ENCODE results near the gene LSM5.
A peak's percentile ranks its signal among the peaks of the same experiment; 100 is the strongest.
"Not testable (repeated sequence)": the region's sequence is repeated elsewhere in the genome, so short reads cannot be mapped to it uniquely, and the experiment has no call there.

The LSM5 gene

GRCh38 chr7:32502728-32503127, 12.5 kb upstream of the LSM5 start:
- peak; percentile 49 for DNase-seq

DNA sequence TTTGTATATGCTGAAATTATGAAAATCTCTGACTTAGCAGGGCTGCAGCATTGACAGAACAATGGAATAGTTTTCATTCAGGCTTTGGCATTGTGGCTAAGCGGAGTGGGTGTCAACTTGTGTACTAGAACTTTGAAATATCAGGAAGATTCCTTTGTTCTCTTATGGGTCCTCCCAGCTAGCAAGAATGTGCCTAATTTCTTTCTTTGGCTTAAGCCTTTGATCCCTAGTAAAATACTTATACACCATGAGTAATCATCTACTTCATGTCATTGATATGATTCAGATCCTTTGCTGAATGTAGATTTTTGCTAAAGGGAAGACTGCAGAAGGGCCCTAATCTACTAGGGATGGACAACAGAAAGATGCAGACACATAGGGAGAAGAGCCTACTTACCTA, 11.3 kb upstream of the LSM5 start:
- no peak for DNase-seq

- no peak for DNase-seq
These were observed 10.8 kb upstream of the LSM5 start for GRCh38 chr7:32500922-32501341.

- DNase-seq: not testable (repeated sequence)
These were observed 10.0 kb upstream of the LSM5 start for GRCh38 chr7:32500216-32500615.

GRCh38 chr7:32499755-32500154, 9.6 kb upstream of the LSM5 start:
- DNase-seq: not testable (repeated sequence)

DNA sequence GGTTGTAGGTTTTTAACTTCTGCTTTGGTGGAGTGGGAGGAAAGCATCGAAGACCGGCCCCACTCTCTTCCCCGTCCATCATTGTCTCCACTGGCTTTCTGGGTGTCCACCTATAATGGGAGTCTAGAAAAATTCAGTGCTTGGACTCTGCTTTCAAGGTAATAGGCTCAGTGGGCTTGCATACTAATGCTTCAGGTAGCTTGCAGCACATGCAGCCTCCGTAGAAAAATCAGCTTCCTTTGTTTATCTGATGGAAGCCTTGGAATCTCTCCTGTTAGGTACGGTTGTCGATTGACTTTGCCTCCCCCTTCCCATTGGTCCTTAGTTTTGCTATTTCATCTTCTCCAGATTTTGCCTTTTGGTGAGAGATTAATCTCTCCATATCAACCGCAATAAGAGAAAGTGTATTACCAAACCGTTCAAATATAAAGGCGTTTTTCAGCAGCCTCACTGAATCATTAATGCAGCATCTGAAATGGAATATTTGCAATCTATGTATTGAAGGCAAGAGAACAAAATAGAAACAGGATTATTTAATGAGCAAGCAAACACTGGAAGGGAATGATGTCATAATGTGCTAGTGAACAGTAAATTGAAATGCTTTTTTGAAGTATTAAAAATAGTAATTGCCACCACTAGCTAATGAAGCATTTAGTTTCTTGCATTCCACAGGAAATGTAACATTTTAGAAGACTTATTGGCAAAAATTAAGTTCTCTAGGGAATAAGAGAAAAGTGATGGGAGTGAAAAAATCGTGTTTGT, 6.1 kb upstream of the LSM5 start:
- DNase-seq: no peak

- peak; percentile 99 for DNase-seq
These were observed 5.3 kb upstream of the LSM5 start, which contains the start of gene AVL9 for GRCh38 chr7:32495298-32496051. Gene AVL9, plus strand, starts transcription at chr7:32495489. Its CDS starts 221 bp downstream, at chr7:32495710.

GRCh38 chr7:32494946-32495297, 4.7 kb upstream of the LSM5 start:
- DNase-seq: no peak

DNA sequence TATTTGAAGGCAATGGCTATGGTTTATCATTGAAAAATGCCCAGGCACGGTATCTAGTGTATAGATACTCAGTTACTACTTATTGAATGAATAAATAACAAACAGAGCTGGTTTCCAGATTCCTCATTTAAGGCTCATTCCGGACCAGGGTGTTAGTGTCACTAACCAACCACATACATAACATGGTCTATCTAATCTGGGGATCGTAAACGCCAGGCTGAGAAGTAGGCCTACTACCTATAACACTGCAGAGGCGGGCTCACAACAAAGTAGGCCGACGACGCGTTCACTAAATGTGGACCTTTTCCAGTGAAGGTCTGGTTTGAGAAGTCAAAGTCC, 423 bp downstream of the LSM5 start:
- no peak for DNase-seq

- DNase-seq: no peak
These were observed 8.3 kb downstream of the LSM5 start for GRCh38 chr7:32481921-32482320.

DNA sequence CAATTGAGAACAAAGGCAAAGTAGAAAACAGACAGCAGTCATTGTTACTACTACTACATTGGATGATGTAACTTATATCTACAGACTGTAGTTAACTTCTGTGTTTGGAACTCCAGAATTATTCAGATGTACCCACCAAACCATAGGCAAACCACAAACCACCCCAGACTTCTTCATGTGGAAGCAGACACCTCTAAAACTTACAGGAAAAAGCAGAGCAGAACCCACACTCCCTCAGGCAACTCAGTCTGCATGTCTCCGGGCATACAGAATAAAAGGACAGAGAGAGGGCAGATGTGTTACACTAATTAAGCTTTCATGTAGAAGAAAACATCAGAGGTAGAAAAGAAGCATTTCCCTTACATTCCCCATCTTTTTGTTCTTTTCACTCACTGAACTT, 9.0 kb downstream of the LSM5 start:
- DNase-seq: no peak

- DNase-seq: no peak
These were observed 10.5 kb downstream of the LSM5 start for GRCh38 chr7:32479574-32480200.

GRCh38 chr7:32477649-32477980, 12.6 kb downstream of the LSM5 start:
- DNase-seq: no peak

DNA sequence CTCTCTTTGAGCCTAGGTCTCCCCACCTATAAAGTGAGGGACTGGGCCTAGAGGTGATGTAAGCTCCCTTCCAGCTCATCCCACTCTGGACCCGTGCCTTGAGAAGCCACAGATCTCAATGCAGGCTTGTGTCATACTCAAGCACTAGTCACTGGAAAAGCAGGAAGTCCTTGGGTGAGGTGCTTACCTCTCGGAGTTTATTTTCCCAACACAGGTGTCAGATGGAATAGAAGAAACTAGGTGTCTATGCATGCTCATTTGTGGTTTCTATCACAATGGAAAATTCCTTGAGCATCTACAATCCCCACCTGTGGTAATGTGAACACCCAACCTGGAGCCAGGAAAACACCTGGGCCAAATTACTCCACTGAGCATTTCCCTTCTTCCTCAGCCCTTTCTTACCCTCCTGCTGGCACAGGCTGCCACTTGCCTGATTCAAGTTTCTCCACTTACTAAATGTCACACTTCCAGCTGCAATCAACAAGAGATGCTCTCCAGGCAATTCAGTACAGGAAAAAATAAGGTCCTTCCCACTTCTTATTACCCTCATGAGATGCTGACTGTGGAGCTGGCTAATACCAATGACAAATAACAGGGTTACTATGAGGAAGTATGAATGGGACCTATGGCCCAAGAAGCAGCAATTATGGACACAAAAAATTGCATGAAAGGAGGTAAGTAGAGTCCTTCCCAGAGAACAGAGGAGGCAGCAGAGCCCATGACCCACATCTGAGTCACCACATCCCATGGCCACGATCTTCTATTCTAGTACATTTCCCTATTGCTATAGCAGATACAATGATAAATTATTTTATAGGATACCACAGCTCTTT, 13.1 kb downstream of the LSM5 start:
- no peak for DNase-seq

DNA sequence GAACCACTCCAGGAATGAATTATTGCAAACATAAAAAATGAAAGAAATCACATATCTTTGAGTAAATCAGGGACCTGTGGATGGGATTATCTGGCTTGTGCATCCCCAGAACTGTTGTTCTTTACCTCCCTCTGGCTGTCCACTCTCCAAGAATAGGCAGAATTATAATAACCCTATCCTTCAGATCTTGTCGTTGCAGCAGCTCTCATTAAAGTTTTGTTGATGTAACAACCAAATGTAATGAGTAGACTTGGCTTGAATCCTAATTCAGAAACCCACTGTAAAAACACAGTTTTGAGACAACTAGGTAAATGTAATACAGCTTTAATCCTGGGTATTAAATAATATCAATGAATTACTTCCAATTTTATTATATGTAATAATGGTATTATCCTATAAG, 16.2 kb downstream of the LSM5 start:
- no peak for DNase-seq

GRCh38 chr7:32472015-32472414, 18.2 kb downstream of the LSM5 start:
- DNase-seq: no peak

- no peak for DNase-seq
These were observed 19.3 kb downstream of the LSM5 start for GRCh38 chr7:32470871-32471270.

DNA sequence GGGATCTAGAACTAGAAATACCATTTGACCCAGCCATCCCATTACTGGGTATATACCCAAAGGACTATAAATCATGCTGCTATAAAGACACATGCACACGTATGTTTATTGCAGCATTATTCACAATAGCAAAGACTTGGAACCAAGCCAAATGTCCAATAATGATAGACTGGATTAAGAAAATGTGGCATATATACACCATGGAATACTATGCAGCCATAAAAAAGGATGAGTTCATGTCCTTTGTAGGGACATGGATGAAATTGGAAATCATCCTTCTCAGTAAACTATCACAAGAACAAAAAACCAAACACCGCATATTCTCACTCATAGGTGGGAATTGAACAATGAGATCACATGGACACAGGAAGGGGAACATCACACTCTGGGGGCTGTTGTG, 20.2 kb downstream of the LSM5 start:
- not testable (repeated sequence) for DNase-seq

DNA sequence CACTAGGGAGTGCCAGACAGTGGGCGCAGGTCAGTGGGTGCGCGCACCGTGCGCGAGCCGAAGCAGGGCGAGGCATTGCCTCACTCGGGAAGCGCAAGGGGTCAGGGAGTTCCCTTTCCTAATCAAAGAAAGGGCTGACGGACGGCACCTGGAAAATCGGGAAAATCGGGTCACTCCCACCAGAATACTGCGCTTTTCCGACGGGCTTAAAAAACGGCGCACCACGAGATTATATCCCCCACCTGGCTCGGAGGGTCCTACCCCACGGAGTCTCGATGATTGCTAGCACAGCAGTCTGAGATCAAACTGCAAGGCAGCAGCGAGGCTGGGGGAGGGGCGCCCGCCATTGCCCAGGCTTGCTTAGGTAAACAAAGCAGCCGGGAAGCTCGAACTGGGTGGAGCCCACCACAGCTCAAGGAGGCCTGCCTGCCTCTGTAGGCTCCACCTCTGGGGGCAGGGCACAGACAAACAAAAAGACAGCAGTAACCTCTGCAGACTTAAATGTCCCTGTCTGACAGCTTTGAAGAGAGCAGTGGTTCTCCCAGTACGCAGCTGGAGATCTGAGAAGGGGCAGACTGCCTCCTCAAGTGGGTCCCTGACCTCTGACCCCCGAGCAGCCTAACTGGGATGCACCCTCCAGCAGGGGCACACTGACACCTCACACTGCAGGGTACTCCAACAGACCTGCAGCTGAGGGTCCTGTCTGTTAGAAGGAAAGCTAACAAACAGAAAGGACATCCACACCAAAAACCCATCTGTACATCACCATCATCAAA, 25.4 kb downstream of the LSM5 start:
- not testable (repeated sequence) for DNase-seq

DNA sequence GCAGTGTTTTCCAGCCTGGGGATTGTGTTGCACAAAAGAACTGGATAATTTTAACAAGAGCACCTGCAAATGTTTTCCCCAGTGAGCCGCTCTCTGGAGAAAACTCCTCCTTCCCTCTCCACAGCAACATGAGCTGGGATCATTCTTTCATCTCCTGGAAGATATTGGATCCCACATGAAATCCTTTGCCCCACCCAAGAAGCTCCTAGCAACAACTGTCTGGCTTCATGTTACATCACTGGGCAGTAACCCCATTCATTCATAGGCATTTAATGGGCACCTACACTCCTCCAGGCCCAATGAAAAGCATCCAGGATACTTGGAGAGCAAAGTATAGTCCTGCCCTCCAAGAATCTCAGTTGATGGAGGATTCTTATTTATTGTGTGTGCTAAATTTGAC, 27.2 kb downstream of the LSM5 start:
- DNase-seq: no peak

DNA sequence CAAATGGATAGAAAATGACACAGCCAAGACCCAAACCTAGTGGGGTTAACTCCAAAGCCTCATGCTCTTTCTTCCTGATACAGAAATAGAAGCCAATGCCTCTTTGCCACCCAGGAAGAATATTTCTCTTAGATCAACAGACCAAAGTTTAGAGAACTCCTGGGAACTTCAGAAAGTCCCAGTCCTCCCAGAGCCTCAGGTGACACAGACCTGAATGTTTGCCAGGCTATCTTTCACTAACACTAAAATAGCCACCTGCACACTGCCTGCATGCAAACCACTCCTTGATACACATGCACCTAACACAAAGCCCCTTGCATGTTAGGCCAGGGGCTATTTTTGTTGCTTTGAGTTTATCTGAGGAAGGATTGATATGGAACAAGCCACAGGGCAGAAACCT, 27.7 kb downstream of the LSM5 start:
- no peak for DNase-seq

- no peak for DNase-seq
These were observed 28.7 kb downstream of the LSM5 start for GRCh38 chr7:32461484-32461883.

GRCh38 chr7:32459788-32460187, 30.4 kb downstream of the LSM5 start:
- no peak for DNase-seq
